Esophagus squamous epithelium (tissue), 4 donors: Measurements from ENCODE around the gene TMEM127.

Experiments
- CTCF ChIP-seq, 6 experiments: fragments of 450-650 bp in 4 of 6; fragments of 200-600 bp in 2 of 6; sonication (generic) in 2 of 6; IDR thresholded peaks; one replicate each; pipeline ENCODE4 v1.5.1; 2016 to 2019; ENCODE audit warnings: antibody characterized with exemption in 6 of 6, mild to moderate bottlenecking in 4 of 6, moderate library complexity in 4 of 6
- POLR2A ChIP-seq, 4 donors: fragments of 450-650 bp; IDR thresholded peaks; one replicate each; pipeline ENCODE4 v1.6.1; 2017; ENCODE audit warnings: antibody characterized with exemption in 4 of 4, mild to moderate bottlenecking in 4 of 4, moderate library complexity in 3 of 4

GRCh38 chr2:96304606-96305005 is 38.8 kb upstream of the TMEM127 start:
- TF ChIP-seq POLR2A (IDR thresholded peaks at IDR 0.05) (no peak), CTCF (IDR thresholded peaks at IDR 0.05) (no peak)
